CD14-positive monocyte (primary cell): Measurements from ENCODE around the gene RREB1. TPM values are rescaled to one million over a fixed set of nuclear protein-coding genes. Genes with fewer than 3 reads are reported as not detected.
A peak's percentile ranks its signal among the peaks of the same experiment; 100 is the strongest.

Experiments used
- DNase-seq, 3 donors: peaks; one replicate each; pipeline ENCODE4 v3.0.0-alpha.2; 2011 to 2022
- H2AFZ ChIP-seq: 2 replicates; pipeline ENCODE4 v1.6.0; 2012; ENCODE audit warnings: mild to moderate bottlenecking, low read depth, low read length, inconsistent platforms; ENCODE audit not compliant: insufficient read depth, poor library complexity, severe bottlenecking
- H3K27ac ChIP-seq, 2 donors: 1 replicate in 1 of 2; 2 replicates in 1 of 2; pipeline ENCODE4 v1.5.1; 2012 to 2013; ENCODE audit warnings: low read length in 2 of 2, control low read depth in 1 of 2, inconsistent platforms in 1 of 2, low read depth in 1 of 2, mild to moderate bottlenecking in 1 of 2
- H3K27me3 ChIP-seq, 2 donors: one replicate each; pipeline versions ENCODE4 v1.6.0 to v1.6.1; 2011 to 2013; ENCODE audit warnings: low read length in 2 of 2; ENCODE audit not compliant: control insufficient read depth in 2 of 2, insufficient read depth in 2 of 2
- H3K36me3 ChIP-seq, 2 donors: replicated peaks in 1 of 2; 1 replicate in 1 of 2; 2 replicates in 1 of 2; pipeline versions ENCODE4 v1.5.1 to v1.6.1; 2012 to 2013; ENCODE audit warnings: low read length in 2 of 2, control low read depth in 1 of 2, inconsistent platforms in 1 of 2, mild to moderate bottlenecking in 1 of 2; ENCODE audit not compliant: insufficient read depth in 2 of 2, control insufficient read depth in 1 of 2
- H3K4me1 ChIP-seq, 2 donors: 1 replicate in 1 of 2; 2 replicates in 1 of 2; pipeline versions ENCODE4 v1.5.1 to v1.6.1; 2012 to 2013; ENCODE audit warnings: low read length in 2 of 2, control low read depth in 1 of 2, inconsistent platforms in 1 of 2, mild to moderate bottlenecking in 1 of 2, moderate library complexity in 1 of 2; ENCODE audit not compliant: insufficient read depth in 2 of 2, control insufficient read depth in 1 of 2
- H3K4me2 ChIP-seq: replicated peaks from 2 replicates; pipeline ENCODE3; 2012; ENCODE audit warnings: low read length, moderate library complexity, mild to moderate bottlenecking; ENCODE audit not compliant: poor library complexity, severe bottlenecking; ENCODE audit errors: extremely low read depth
- H3K4me3 ChIP-seq, 3 experiments: fragments of 200-600 bp in 1 of 3; sonication (generic) in 1 of 3; replicated peaks in 1 of 3; 1 replicate in 2 of 3; 2 replicates in 1 of 3; pipeline ENCODE4 v1.5.1; 2011 to 2013; ENCODE audit warnings: low read length in 3 of 3, mild to moderate bottlenecking in 3 of 3, control low read depth in 2 of 3, low read depth in 2 of 3, inconsistent platforms in 1 of 3, moderate library complexity in 1 of 3
- H3K79me2 ChIP-seq: 2 replicates; pipeline ENCODE4 v1.6.0; 2012; ENCODE audit warnings: mild to moderate bottlenecking, control low read depth, inconsistent platforms, low read length, moderate library complexity; ENCODE audit not compliant: insufficient read depth
- H3K9ac ChIP-seq: 2 replicates; pipeline ENCODE4 v1.6.0; 2017; ENCODE audit warnings: low read length, mild to moderate bottlenecking; ENCODE audit not compliant: insufficient read depth, poor library complexity, severe bottlenecking
- H3K9me3 ChIP-seq, 2 donors: replicated peaks in 1 of 2; 1 replicate in 1 of 2; 2 replicates in 1 of 2; pipeline versions ENCODE4 v1.5.1 to v1.6.1; 2012 to 2013; ENCODE audit warnings: low read length in 2 of 2, control low read depth in 1 of 2; ENCODE audit not compliant: control insufficient read depth in 1 of 2, insufficient read depth in 1 of 2
- H4K20me1 ChIP-seq: 2 replicates; pipeline ENCODE4 v1.6.0; 2012; ENCODE audit warnings: mild to moderate bottlenecking, low read length, control low read depth, moderate library complexity; ENCODE audit not compliant: insufficient read depth
- H3K27ac Mint-ChIP-seq, 7 donors: one replicate each; pipeline ENCODE4 v1.8.0; 2020; ENCODE audit warnings: mild to moderate bottlenecking in 7 of 7, mixed read lengths in 7 of 7, moderate library complexity in 6 of 7, inconsistent platforms in 2 of 7
- H3K27me3 Mint-ChIP-seq, 3 donors: one replicate each; pipeline ENCODE4 v1.8.0; 2021 to 2022; ENCODE audit warnings: low read depth in 3 of 3, mild to moderate bottlenecking in 3 of 3, mixed read lengths in 3 of 3, moderate library complexity in 3 of 3, inconsistent platforms in 1 of 3
- H3K36me3 Mint-ChIP-seq, 2 donors: one replicate each; pipeline ENCODE4 v1.8.0; 2020; ENCODE audit warnings: mixed read lengths in 2 of 2, inconsistent platforms in 1 of 2, mild to moderate bottlenecking in 1 of 2
- H3K4me1 Mint-ChIP-seq: one replicate; pipeline ENCODE4 v1.8.0; 2020; ENCODE audit warnings: mild to moderate bottlenecking, mixed read lengths
- H3K4me3 Mint-ChIP-seq, 2 donors: one replicate each; pipeline ENCODE4 v1.8.0; 2020; ENCODE audit warnings: mild to moderate bottlenecking in 2 of 2, mixed read lengths in 2 of 2, moderate library complexity in 1 of 2
- H3K9me3 Mint-ChIP-seq, 7 donors: one replicate each; pipeline ENCODE4 v1.8.0; 2020 to 2022; ENCODE audit warnings: mixed read lengths in 7 of 7, mild to moderate bottlenecking in 6 of 7, moderate library complexity in 6 of 7, inconsistent platforms in 2 of 7
- CTCF ChIP-seq: fragments of 200-600 bp; IDR thresholded peaks from one replicate; pipeline ENCODE4 v1.8.0; 2022; ENCODE audit warnings: antibody characterized with exemption, mild to moderate bottlenecking
- WGBS: methylation state at CpG from one replicate; pipeline ENCODE4 v1.1.5; 2013; ENCODE audit warnings: missing lambda C conversion rate; ENCODE audit not compliant: insufficient coverage; 5-methylcytosine and 5-hydroxymethylcytosine counted together
- intact Hi-C, 2 donors: fragments of 100-400 bp; cut with micrococcal nuclease; formaldehyde crosslinking; loops; one replicate each; pipeline versions ENCODE4 v1.15.0 to v1.15.1; 2023
- polyA plus RNA-seq, 3 donors: library from polyadenylated mRNA; depleted of rRNA in 1 of 3; unstranded in 2 of 3; stranded (reverse) in 1 of 3; fragments of 300-500 nt in 2 of 3; fragments of >200 nt in 1 of 3; fragmentation: Illumina TruSeq in 2 of 3; gene quantifications; 1 replicate in 2 of 3; 2 replicates in 1 of 3; pipeline ENCODE4 v1.2.3, GENCODE V29; 2012 to 2021

Gene RREB1
- polyA plus RNA-seq, 3 donors: 2.1 to 15.3 (median 5.6) TPM

- H3K4me2 ChIP-seq: no peak overlapping the region
- H3K36me3 Mint-ChIP-seq: peaks cover 67 to 86% of the 10 kb centered on the region in 2 donors
- peaks cover 66% of the 10 kb centered on the region for H4K20me1 ChIP-seq
- no peaks in the 10 kb centered on the region for H3K27me3 Mint-ChIP-seq
- no peaks in the 10 kb centered on the region for H3K9me3 Mint-ChIP-seq
- H3K4me1 Mint-ChIP-seq: no peaks in the 10 kb centered on the region
- no peak overlapping the region for H2AFZ ChIP-seq
- intact Hi-C loops: loop anchor here in 1 of 2 donors (10.0 kb wide), 1 partner anchor 319 kb away; no protein-coding TSS in a partner anchor
- H3K27ac ChIP-seq: no peak overlapping the region
- H3K9ac ChIP-seq: no peak overlapping the region
- no peaks in the 10 kb centered on the region for H3K9me3 ChIP-seq
- peaks cover 50% of the 10 kb centered on the region for H3K79me2 ChIP-seq
- H3K4me3 ChIP-seq: no peak overlapping the region
- TF ChIP-seq CTCF: no peak
- no peak for DNase-seq
- no peak overlapping the region for H3K4me3 Mint-ChIP-seq
- H3K27me3 ChIP-seq: no peaks in the 10 kb centered on the region
- no peaks in the 10 kb centered on the region for H3K4me1 ChIP-seq
- peaks cover 92 to 100% of the 10 kb centered on the region in 2 donors for H3K36me3 ChIP-seq
- WGBS: 100% methylated on average over 2 of the region's 3 CpGs
- no peak overlapping the region for H3K27ac Mint-ChIP-seq
Observed at GRCh38 chr6:7295916-7296315, 188.2 kb downstream of the RREB1 start.

GRCh38 chr6:7296602-7297001, 188.8 kb downstream of the RREB1 start:
- H3K27me3 ChIP-seq: no peaks in the 10 kb centered on the region
- H3K27ac ChIP-seq: no peak overlapping the region
- Mint-ChIP-seq H3K9me3 (no peaks in the 10 kb centered on the region), H3K4me1 (no peaks in the 10 kb centered on the region), H3K27me3 (no peaks in the 10 kb centered on the region), H3K36me3 (peaks cover 71 to 86% of the 10 kb centered on the region in 2 donors), H3K4me3 (no peak overlapping the region), H3K27ac (peak overlapping the region in 3 of 7 donors; percentile 42 to 82 (median 65))
- H3K79me2 ChIP-seq: peaks cover 57% of the 10 kb centered on the region
- no peaks in the 10 kb centered on the region for H3K4me1 ChIP-seq
- no peak overlapping the region for H2AFZ ChIP-seq
- peaks cover 73% of the 10 kb centered on the region for H4K20me1 ChIP-seq
- no peak for TF ChIP-seq CTCF
- H3K9me3 ChIP-seq: no peaks in the 10 kb centered on the region
- intact Hi-C loops: loop anchor here in 1 of 2 donors (10.0 kb wide), 1 partner anchor 318 kb away; no protein-coding TSS in a partner anchor
- no peak for DNase-seq
- no peak overlapping the region for H3K9ac ChIP-seq
- no CpG with 5 or more reads among the region's 2 CpGs for WGBS
- peaks cover 92 to 100% of the 10 kb centered on the region in 2 donors for H3K36me3 ChIP-seq
- no peak overlapping the region for H3K4me2 ChIP-seq
- no peak overlapping the region for H3K4me3 ChIP-seq
